SU-DHL-6 (cell line): ENCODE results near the gene COL23A1.

Source experiments
- CTCF ChIP-seq: fragments of 200-600 bp; sonication (generic); IDR thresholded peaks from one replicate; pipeline ENCODE4 v1.5.1; 2017; ENCODE audit warnings: antibody characterized with exemption, mild to moderate bottlenecking, low read length, moderate library complexity; ENCODE audit not compliant: insufficient read depth, poor library complexity, severe bottlenecking
- EZH2phosphoT487 ChIP-seq: fragments of 200-600 bp; sonication (generic), shearing (Covaris generic); conservative IDR thresholded peaks from 2 replicates; pipeline ENCODE4 v1.6.1; 2018; ENCODE audit warnings: mild to moderate bottlenecking, antibody characterized with exemption, low read length, moderate library complexity, mixed read lengths

GRCh38 chr5:178605788-178606187 is 15.6 kb upstream of the COL23A1 start:
- TF ChIP-seq CTCF (no peak), EZH2phosphoT487 (no peak)
